Measurements from ENCODE around the gene PLXNB2.

PLXNB2 gene

GRCh38 chr22:50313600-50313999 lies 6.2 kb upstream of the PLXNB2 start:
- H3K4me3 ChIP-seq (ENCODE audit: low read length) = no peak overlapping the region
- DNase-seq (ENCODE audit: low read depth) = no peak
- TF ChIP-seq CTCF (conservative IDR thresholded peaks at IDR 0.05; ENCODE audit: low read depth, low read length) = no peak

GRCh38 chr22:50313021-50313420 lies 5.6 kb upstream of the PLXNB2 start:
- H3K4me3 ChIP-seq (ENCODE audit: low read length) = no peak overlapping the region
- no peak for TF ChIP-seq CTCF (conservative IDR thresholded peaks at IDR 0.05; ENCODE audit: low read depth, low read length)
- no peak for DNase-seq (ENCODE audit: low read depth)

GRCh38 chr22:50312371-50312770 lies 4.9 kb upstream of the PLXNB2 start:
- no peak for TF ChIP-seq CTCF (conservative IDR thresholded peaks at IDR 0.05; ENCODE audit: low read depth, low read length)
- no peak overlapping the region for H3K4me3 ChIP-seq (ENCODE audit: low read length)
- no peak for DNase-seq (ENCODE audit: low read depth)

- TF ChIP-seq CTCF (conservative IDR thresholded peaks at IDR 0.05; ENCODE audit: low read depth, low read length) = no peak
- no peak overlapping the region for H3K4me3 ChIP-seq (ENCODE audit: low read length)
- DNase-seq (ENCODE audit: low read depth) = no peak
Measured at GRCh38 chr22:50311606-50312351, 4.3 kb upstream of the PLXNB2 start.

- DNase-seq (ENCODE audit: low read depth) = no peak
- no peak for TF ChIP-seq CTCF (conservative IDR thresholded peaks at IDR 0.05; ENCODE audit: low read depth, low read length)
- no peak overlapping the region for H3K4me3 ChIP-seq (ENCODE audit: low read length)
Measured at GRCh38 chr22:50310949-50311444, 3.6 kb upstream of the PLXNB2 start.

GRCh38 chr22:50310031-50310722 lies 2.7 kb upstream of the PLXNB2 start:
- no peak for TF ChIP-seq CTCF (conservative IDR thresholded peaks at IDR 0.05; ENCODE audit: low read depth, low read length)
- DNase-seq (ENCODE audit: low read depth) = no peak
- H3K4me3 ChIP-seq (ENCODE audit: low read length) = no peak overlapping the region

- no peak overlapping the region for H3K4me3 ChIP-seq (ENCODE audit: low read length)
- TF ChIP-seq CTCF (conservative IDR thresholded peaks at IDR 0.05; ENCODE audit: low read depth, low read length) = no peak
- DNase-seq (ENCODE audit: low read depth) = no peak
Measured at GRCh38 chr22:50309601-50309991, 2.1 kb upstream of the PLXNB2 start.
